GM19035 (cell line): ENCODE results near the gene SNAP25.

Experiments
- ATAC-seq: cut with Tn5 transposase; IDR thresholded peaks from one replicate; pipeline ENCODE4 v1.9.1; 2021; ENCODE audit not compliant: unreplicated experiment

SNAP25 gene

DNA sequence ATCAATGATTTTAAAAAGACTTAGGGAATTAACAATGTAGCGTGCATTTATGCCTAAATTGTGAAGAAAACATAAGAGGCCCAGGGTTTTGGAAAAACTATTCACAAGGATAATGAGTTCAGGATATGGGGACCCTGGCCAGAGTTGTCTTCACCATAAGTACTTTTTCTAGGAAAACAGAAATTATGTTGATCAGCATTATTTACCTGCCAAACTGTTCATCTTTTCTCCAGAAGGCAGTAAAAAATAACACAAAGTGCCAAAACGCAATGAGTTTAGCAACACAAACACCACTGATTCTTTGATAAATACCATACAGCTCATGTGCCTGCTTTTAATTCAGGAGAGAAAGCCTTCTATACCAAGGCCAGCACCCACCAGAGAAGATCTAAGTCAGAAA, 43.1 kb downstream of the SNAP25 start:
- no peak for ATAC-seq

DNA sequence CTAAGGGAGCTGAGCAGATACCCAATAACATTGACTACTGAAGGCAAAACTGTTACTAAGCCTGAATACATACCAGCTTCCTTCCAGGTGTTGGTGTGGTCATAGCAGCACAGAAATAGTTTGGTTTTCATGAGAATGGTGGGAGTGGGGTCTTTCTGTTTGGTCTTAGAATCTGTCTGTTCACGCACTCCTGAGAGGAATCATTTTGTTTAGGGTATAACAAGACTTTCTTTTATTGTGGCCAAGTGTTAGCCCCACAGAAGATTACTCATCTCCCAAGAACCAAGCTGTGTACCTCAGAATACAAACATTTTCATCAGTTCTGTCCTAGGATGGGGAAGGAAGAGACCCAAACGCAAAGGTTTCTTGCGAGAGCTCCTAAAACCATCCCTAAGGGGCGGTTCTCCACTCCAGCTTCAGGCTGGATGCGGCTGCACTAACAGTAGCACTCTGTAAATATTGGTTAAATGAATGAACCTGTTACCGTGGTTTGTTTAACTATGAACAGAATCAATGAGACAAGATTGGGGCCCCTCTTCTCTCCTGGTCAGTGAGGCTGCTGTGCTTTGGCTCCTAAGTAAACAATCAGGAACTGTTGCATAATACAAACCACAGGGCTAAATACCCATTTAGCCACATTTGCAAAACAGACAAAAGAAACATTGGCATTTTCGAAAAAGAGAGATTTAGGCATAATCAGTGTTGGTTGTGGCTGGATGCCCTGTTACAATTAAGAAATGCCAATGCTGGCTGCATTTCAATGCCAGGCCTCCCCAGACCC, 44.9 kb downstream of the SNAP25 start:
- ATAC-seq = no peak

DNA sequence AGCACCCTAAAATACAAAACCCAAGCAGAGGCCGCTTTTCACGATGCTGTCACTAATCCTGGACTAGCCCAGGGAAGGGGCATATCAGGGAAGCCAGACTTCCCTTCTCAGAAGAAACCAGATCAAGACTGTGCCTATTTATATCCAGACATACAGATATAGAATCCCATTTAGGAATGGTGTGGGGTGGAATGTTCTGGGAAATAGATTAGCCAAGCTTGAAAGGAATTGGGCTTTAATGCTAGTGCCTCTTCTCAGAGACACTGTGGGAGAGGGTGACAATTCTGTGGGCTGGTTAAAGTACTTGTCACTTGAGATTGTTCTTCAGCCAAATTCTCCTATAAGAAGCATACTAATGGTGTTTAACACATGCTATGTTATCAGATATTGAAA, 45.5 kb downstream of the SNAP25 start:
- no peak for ATAC-seq

DNA sequence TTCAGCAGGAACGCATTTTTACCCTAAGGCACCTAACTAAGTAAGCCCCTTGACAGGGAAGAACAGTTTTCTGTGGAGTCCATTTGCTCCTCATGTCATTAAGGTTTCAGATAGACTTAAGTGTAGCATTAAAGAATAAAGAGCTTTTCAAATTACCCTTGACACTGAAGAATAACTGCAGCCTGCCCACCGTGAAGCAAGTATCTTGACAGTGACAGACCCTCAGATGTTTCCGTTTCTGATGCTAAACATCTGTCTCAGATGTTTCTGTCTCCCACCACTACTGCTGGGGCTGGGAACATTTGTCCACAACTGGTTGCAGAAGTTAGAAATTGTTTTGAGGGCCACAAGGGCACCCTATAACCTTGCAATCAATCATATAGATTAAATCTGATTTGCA, 50.0 kb downstream of the SNAP25 start:
- ATAC-seq = no peak

DNA sequence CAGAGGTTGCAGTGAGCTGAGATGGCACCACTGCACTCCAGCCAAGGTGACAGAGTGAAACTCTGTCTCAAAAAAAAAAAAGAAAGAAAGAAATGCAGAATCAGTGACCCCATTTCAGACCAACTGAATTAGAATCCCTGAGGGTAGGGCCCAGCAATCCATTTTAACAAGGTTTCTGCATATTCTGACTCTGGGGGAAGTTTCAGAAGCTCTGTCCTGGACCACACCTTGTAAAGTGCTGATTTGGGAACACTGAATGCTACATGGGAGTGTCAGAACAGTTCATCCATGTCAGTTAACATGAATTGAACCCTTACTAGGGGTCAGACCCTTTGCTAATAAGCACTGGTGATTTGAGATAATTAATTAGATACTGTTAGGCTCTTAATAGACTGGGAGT, 52.0 kb downstream of the SNAP25 start:
- no peak for ATAC-seq

DNA sequence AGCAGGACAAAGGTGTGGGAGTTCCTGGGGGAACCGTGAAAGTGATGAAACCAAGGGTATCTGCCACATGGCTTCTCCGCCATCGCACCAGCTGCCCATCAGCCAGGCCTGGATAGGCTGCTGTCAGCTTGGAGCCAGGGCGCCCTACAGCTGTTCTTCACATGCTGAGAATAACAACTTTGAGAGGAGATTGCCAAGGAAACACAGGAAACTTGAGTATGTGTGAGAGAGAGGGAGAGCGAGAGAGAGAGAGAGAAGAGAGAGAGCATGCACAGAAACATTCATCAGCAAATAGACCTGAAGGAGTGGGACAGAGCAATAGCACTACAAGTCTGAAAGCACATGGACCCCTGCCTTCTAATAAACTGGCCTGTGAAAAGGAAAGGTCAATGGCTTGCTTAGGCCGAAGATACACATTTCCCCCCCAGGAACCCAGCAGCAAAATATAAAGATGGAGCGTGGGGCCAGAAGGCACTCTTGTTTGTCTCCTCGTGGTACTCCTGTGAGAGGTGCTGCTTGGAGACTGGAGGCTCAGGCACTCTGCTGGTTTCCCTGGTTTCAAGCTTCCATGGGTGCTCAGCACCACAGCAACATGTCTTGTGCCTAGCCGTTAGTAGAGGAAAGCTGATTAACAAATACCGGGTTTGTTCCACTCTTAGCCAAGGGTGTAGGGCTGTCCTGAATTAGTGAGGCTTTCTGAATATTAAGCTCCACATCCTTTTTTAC, 53.0 kb downstream of the SNAP25 start:
- no peak for ATAC-seq

DNA sequence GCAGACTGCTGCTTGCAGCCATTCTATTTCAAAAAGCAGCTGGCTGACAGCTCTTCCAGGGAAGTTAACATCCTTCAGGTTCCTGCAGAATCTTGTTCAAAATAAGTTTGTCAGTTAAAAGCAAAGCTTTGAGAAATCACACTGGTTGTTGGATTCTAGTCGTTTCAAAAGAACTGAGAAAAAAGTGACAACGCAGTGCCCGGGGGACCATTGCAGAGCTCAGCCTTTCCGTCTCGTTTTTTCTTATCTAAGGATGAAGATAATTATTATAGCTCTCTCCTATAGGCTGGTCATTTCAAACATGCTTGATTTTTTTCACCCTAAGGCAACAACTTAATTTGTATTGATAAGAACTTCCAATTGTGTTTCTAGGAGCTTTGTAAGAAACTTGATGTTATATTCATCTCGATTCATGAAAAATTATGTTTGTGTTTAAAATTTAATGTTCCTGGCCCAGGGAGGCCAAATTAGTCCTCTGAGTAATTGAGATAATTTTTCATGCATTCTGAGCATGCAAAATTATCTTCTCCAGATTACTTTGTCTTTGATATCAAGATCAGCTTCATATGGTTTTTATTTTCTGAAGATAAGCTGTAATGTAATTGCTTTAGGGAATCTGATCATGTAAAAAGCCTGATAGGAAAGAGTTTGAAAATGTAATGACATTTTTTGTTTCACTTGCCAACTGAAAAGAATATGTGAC, 58.4 kb downstream of the SNAP25 start:
- ATAC-seq = no peak

DNA sequence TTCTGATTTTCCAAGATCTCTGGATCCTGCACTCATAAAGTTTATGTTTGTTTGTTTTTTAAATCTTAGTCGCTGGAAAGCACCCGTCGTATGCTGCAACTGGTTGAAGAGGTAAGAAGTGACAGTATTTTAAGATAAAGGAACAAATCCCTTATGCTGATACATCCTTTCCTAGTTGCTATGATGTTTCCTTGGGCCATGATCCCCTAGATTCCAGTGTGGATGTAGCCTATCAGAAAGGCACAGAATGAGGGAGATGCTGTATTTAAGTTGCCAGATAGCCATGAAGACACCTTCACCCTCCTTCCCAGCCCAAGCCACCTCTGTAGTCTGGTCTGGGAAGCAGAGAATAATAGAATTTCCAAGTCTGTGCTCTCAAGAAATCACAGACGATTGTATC, 59.0 kb downstream of the SNAP25 start:
- no peak for ATAC-seq

DNA sequence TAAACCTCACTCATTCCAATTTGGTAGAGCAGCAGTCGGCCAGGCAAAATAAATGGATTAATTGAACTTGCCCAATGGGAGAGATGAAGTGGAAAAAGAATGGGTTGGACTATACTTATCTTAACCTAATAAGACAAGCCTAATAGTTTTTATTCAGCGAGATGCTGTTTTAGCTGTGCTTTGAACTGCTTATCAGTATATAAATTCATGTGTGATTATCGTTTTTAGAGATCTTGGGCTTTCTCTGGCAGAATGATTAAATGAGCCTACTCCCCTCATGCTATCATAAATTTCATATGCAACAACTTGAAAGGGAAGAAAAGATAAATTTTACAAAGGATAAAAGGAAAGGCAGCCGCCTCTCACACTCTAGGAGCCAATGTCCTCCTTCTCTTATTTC, 59.8 kb downstream of the SNAP25 start:
- no peak for ATAC-seq

DNA sequence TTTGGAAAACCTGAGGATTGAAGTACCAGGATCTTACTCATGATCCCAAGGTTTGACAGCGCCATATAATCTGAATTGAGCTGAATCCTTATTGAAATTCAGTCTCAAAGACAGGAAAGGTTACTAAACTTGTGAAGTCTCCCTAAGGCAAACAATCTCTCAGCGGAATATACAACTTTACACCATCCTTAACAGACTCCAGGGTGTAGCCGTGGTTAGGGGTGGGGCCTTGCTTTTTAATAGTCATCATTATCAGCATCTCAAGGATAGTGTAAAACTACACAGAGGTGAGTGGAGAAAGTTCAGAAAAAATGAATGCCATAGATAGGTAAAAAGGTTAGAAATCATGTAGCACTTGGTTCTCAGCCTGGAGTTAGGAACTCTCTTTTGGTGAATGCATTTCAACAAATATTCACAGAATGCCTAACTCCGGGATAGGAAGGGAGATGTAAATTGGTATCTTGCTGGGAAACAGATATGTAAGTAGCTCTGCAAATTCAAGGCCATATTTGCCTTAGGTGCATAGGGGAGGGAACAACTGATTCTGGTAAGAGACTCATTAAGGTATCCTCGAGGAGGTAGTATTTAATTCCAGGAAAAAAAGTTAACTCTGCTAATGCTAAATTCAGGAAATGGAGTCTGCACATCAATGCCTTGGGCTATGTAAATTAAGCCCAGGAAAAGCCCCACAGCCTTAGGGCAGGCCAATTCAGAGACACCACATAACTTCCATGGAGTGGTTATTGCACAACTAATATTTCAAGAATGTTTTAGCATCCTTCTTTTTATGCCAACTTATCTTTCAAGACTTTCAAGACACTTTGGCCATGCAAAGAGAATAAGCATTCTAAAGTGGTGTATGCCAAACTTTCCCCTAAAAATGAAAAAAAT, 61.6 kb downstream of the SNAP25 start:
- ATAC-seq = no peak

DNA sequence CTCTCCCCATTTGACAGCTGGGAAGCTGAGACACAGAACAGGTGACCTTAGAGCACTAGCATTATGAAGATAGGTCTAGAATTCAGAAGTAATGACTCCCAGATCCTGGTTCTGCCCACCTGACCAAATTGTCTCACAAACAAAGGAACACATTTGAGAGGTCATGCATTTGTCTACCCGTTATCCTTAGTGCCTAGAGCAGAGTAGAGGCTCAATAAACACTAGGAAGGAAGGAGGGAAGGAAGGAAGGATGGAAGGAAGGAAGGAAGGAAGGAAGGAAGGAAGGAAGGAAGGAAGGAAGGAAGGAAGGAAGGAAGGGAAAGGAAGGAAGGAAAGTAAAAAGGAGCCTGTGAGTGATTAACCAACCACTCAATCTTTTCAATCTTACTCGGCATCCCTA, 63.3 kb downstream of the SNAP25 start:
- no peak for ATAC-seq

DNA sequence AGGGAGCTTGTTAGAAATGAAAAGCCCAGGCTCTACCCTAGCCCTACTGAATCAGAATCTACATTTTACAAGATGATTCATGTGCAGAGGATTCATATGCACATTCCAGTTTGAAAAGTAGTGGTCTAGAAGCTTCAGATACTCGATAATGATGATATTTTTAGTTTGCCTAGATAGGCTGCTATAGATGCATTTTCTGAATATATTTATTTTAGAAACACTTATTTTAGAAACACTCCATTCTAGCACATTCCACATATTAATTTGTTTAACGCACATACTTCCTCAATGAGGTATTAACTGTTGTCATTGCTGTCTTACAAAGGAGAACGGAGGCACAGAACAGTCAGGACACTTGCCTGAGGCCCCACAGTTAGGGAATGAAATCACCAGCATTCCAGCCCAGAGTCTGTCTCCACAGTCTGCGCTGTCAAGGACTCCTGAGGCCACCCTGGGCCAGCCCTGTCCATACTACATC, 64.4 kb downstream of the SNAP25 start:
- no peak for ATAC-seq

DNA sequence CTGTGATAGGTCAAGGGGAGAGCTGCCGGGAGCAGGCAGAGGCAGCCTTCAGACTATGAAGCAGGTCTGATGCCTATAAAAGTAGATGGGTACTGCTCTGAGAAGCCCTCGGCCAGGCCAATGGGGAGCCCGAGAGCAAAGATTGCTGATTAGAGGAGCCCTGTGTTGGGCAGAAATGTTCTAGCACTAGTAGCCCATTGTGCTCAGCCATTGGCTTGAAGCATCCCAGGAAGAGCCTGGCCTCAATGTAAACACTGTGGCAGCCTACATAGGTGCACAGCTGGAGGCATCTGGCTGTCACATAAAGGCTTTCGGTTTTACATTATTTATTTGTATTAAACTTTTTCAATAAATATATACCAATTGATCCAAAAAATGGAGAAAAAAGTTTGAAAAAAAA, 67.7 kb downstream of the SNAP25 start:
- ATAC-seq = no peak

DNA sequence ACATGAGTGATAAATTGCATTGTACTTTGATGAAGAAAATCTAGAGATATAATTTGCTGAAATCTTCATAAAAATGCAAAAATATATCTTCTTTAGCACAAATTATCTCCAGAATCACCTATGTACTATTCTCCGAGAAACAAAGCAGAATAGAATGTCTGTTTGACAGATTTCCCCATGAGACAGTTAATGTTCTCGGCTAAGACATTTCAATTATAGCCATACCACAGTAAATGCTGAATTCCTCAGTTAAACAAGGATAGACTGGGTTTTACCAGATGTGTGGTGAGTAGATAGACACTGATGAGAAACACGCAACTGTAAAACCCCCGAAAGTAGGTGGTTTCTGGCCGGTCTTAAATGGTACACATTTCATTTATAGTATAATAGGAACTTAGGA, 69.8 kb downstream of the SNAP25 start:
- ATAC-seq = no peak

DNA sequence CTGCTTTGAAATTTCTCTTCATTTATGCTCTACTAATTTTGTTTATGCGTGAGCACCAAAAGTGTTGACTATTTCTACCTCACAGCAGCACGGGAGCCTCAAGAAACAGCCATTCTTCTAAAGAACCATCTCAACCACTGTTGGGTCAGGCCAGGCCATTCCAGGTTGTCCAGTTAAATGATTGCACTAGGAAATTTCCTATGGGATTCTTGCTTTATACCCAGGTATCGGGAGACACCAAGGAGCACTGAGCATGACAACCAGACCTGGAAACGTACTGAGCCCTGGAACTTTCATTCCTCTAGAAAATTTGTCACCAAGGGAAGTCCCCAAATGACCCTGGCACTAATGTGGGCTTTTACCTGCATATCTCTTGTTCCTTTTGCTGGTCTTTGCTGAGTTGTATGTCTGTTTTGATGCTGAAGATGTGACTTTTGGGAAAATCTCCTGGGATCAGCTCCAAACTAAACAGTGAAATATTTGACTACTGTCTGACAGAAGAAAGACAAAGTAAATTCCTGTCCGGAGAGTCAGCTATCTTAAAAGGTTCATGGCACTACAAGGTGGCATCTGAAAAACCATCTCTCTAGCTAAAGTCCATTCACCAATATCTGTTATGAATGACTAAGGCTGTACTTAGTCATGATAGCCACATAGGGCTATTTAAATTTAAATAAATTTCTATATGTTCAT, 70.5 kb downstream of the SNAP25 start:
- no peak for ATAC-seq

DNA sequence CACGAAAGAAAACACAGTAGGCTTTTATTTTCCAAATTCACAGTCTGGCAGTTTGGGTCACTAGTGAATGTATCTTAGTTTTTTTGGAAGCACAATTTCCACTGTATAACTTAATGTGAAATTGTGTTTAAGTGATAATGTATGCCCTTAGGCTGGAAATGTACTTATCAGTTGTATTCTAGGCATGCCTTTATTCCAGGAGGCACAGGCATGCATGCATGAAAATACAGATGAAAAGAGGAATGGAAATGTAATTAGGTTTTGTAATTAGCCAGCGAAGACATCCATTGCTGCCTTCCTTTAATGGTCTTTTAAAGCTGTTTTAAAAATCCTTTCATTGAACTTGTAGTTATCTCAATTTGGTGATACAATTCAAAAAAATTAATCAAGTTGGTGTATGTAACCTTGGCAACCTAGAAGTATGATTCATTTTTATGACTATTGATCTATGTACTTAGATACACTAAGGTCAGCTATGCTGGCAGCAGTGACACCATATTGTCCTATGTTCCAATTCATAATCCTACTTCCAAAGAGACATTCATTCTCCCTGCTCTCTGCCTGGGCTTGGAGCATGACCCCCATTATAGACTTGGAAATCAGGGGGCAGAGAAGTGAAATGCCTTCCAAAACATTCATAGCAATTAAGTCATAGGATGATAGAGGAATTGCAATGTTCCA, 73.1 kb downstream of the SNAP25 start:
- no peak for ATAC-seq

DNA sequence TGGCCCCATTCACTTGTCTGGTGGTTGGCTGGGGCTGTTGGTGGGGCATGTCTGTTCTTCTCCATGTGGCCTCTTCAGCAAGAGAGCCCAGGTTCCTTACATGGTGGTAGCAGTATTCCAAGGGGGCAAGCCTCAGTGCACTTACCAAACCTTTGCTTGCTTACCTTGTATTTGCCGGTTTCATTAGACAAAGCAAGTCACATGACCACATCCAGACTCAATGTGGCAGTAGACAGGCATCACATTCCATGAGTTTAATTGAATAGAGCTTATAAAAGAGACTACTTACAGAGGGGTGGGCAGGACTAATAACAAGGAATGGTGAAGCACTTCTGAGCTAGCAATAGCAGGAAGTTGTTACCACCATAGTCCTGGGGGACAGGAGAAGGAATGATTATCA, 78.6 kb downstream of the SNAP25 start:
- no peak for ATAC-seq

DNA sequence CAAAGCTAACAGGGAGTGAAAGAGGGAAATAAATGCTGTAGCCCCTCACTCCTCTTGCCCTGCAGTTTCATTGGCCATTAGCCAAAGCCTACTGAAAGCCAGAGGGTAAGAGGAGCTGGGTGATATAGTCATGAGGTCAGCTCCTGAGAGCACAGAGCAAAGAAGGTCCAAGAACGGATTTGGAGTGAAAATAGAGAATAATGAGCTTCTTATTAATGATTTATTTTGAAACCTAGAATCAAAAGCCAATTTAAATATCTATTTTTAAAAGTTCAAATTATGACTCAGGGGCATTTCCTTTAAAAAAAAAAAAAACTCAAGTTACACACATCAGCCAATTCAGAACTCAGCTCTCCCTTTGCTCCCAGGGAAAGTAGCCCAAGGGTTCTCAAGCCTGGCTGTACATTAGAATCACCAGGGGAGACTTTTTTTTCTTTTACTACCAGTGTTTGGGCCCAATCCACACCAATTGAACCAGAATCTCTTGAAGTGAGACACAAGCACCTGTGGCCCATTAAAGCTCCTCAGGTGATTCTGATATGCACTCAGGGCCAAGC, 79.1 kb downstream of the SNAP25 start:
- ATAC-seq = no peak
